ENCODE measurements around the gene STYXL2.

The STYXL2 gene

DNA sequence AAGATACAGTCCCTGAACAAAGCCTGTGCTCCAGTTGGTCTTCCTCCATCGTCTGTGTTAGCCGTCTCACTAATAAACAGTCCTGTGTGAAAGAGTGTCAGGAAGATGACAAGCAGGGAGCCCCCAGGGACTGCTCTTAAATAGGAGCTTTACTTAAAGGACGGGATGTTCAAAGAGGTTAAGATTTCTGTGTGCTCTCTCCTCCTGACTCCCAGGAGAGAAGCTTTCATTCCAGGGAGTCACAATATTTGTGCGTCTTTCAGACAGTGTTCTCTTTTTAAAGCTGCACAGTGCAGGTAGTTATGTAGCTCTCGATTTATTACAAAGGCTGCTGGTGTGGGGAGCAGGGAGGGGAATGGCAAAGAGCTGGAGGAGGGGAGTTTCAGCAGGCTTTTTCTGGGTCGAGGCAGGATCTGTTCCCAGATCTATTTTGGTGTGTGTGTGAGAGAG lies 43.5 kb downstream of the STYXL2 start:
- DNase-seq = no peak

DNA sequence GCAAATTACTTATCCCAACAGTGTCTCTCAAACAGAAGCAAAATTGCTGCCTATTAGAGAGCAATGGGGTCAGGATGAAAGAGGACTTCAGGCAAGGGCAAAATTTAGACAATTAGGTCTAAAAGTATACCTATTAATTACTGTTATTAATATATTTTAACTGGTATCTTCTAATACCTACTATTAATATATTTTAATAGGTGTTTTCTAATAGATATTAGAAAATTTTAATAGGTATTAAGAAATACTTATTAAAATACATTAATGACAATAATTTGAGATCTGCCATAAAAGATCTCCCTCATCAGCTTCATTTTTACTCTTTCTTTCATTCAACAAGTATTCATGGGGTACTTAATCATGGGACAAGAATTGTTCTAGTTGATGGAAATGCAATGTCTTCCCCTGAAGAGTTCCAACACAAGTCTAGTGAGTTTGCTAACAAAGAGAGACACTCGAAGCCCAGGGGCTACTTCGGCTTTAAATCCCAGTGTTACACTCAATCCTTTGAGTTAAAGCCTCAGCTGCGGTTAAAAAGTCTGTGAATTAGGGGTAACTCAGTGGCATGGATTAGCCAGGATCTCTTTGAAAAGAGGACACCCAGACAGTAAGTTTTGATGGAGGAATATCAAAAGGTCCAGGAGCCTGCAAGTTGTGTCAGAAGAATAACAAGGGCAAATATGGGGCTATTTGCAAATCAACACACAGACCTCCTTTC lies 44.1 kb downstream of the STYXL2 start:
- DNase-seq = no peak

DNA sequence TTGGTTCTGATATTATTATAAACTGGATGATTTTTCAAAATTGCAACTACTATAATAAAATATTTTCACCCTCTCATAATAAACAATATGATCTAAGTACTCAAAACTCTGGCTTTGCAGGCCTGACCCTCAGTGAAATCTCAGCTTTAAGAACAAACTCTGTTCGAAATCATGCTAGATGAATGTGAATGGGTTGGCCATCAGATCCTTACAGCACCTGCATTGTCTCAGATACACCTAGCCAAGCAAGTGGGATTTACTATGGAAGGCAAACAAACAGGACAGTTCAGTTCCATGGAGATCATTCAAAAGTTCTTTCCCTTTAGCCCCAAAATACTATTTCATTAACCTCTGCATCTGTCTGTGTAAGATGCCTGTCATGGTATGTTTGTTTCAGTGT lies 44.8 kb downstream of the STYXL2 start:
- no peak for DNase-seq

DNA sequence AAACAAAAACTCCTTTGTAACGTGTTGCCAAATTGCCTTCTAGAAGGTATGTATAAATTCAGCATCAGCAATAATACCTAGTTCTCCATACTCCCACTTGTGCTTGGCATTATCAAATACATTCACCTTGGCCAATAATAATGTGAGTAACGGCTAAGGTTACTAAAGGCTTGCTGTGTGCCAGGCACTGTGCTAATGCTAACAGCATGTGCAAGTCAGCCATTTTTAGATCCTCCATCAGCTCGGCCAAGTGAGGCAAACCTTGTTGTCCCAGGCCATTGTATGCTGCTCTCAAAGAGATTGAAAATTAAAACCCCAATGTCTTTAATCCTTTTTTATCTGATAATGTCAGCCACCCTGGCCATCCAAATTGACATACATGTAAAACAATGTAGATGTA lies 48.1 kb downstream of the STYXL2 start:
- DNase-seq = no peak

All from NCI-H510A treated with DMSO at 0.1 percent for 48 hours (cell line).